HepG2 (cell line): ENCODE results near the gene NEBL. TPM values are rescaled to one million over a fixed set of nuclear protein-coding genes. Genes with fewer than 3 reads are reported as not detected.
A peak's percentile ranks its signal among the peaks of the same experiment; 100 is the strongest.

Experiments used
- ATAC-seq: fragments of 200-7000 bp; cut with Tn5 transposase; 3 replicates; pipeline ENCODE4 v1.9.1; 2020; ENCODE audit warnings: mild to moderate bottlenecking, moderate library complexity
- BruUV-seq: library from RNA; stranded (reverse); fragments of 400-500 nt; replicated peaks from 2 replicates; lab custom pipeline; 2021; lab: Mats Ljungman, UMichigan
- CTCF ChIA-PET: fragments of 300-600 bp; formaldehyde crosslinking; extraction: SDS; loops from one replicate; lab custom pipeline; 2021; ENCODE audit warnings: low total read pairs, inconsistent platforms, low intra/inter-chr PET ratio; lab: Yijun Ruan, JAX
- POLR2A ChIA-PET: fragments of 350-600 bp; sonication (Branson Sonifier 250); formaldehyde crosslinking; loops from one replicate; lab custom pipeline; 2020; ENCODE audit warnings: antibody characterized with exemption, inconsistent platforms; lab: Yijun Ruan, JAX
- DNase-seq: peaks from one replicate; pipeline ENCODE4 v3.0.0-alpha.2; 2015; ENCODE audit warnings: low spot score
- FAIRE-seq: peaks from 3 replicates; lab custom pipeline; 2011; peaks lifted over from hg19 to GRCh38; lab: Jason Lieb, UNC
- H2AFZ ChIP-seq: one replicate; pipeline ENCODE4 v1.6.1; 2011; ENCODE audit warnings: low read length, inconsistent platforms
- H3K27ac ChIP-seq: fragments of 300-600 bp; 3 replicates; pipeline ENCODE4 v1.8.0; 2011; ENCODE audit warnings: mixed run types, mild to moderate bottlenecking, mixed read lengths, low read length, inconsistent platforms; ENCODE audit not compliant: insufficient read depth; ENCODE audit errors: extremely low read length
- H3K27me3 ChIP-seq, 2 experiments: fragments of 200-600 bp in 1 of 2; 2 replicates in 1 of 2; 3 replicates in 1 of 2; pipeline versions ENCODE4 v1.6.0 to v1.8.0; 2011; ENCODE audit warnings: low read length in 2 of 2, mild to moderate bottlenecking in 2 of 2, moderate library complexity in 2 of 2, inconsistent platforms in 1 of 2; ENCODE audit not compliant: insufficient read depth in 2 of 2, control insufficient read depth in 1 of 2
- H3K36me3 ChIP-seq, 2 experiments: fragments of 200-600 bp in 1 of 2; replicated peaks in 1 of 2; 2 replicates in 1 of 2; 3 replicates in 1 of 2; pipeline versions ENCODE4 v1.5.1 to v1.8.0; 2011; ENCODE audit warnings: low read length in 2 of 2, inconsistent platforms in 1 of 2; ENCODE audit not compliant: insufficient read depth in 2 of 2, control insufficient read depth in 1 of 2
- H3K4me1 ChIP-seq: 2 replicates; pipeline ENCODE4 v1.5.1; 2012; ENCODE audit warnings: low read length, inconsistent platforms; ENCODE audit not compliant: insufficient read depth
- H3K4me2 ChIP-seq: 2 replicates; pipeline ENCODE4 v1.6.0; 2011; ENCODE audit warnings: low read depth, low read length, inconsistent platforms
- H3K4me3 ChIP-seq, 3 experiments: fragments of 200-600 bp in 1 of 3; sonication (generic), shearing (Covaris generic) in 1 of 3; replicated peaks in 1 of 3; 2 replicates each; pipeline ENCODE4 v1.5.1; 2011 to 2016; ENCODE audit warnings: low read length in 3 of 3, inconsistent platforms in 2 of 3, low read depth in 2 of 3, mild to moderate bottlenecking in 2 of 3, control low read depth in 1 of 3, mixed read lengths in 1 of 3; ENCODE audit not compliant: insufficient read depth in 1 of 3
- H3K79me2 ChIP-seq: one replicate; pipeline ENCODE4 v1.6.1; 2011; ENCODE audit warnings: low read length, inconsistent platforms; ENCODE audit not compliant: insufficient read depth
- H3K9ac ChIP-seq: 2 replicates; pipeline ENCODE4 v1.6.0; 2011; ENCODE audit warnings: mild to moderate bottlenecking, low read depth, low read length, inconsistent platforms; ENCODE audit not compliant: insufficient read depth
- H3K9me3 ChIP-seq: 2 replicates; pipeline ENCODE4 v1.5.1; 2012; ENCODE audit warnings: mild to moderate bottlenecking, low read length
- H4K20me1 ChIP-seq: 2 replicates; pipeline ENCODE4 v1.6.0; 2011; ENCODE audit warnings: inconsistent platforms, mild to moderate bottlenecking, low read length, moderate library complexity; ENCODE audit not compliant: insufficient read depth
- ADNP ChIP-seq: sonication (generic); formaldehyde crosslinking; IDR thresholded peaks from 2 replicates; pipeline ENCODE4 v1.4.0; 2020; ENCODE audit warnings: missing genetic modification reagents
- FOXK1 ChIP-seq: sonication (generic); formaldehyde crosslinking; IDR thresholded peaks from 2 replicates; pipeline ENCODE4 v1.4.0; 2020; ENCODE audit warnings: low read depth, missing genetic modification reagents, borderline replicate concordance
- GABPA ChIP-seq, 2 experiments: IDR thresholded peaks; 2 replicates each; pipeline ENCODE4 v1.6.1; 2011 to 2016; ENCODE audit warnings: low read depth in 2 of 2, low read length in 1 of 2, missing biosample characterization in 1 of 2, missing genetic modification characterization in 1 of 2
- LBX2 ChIP-seq: sonication (generic); formaldehyde crosslinking; IDR thresholded peaks from 2 replicates; pipeline ENCODE4 v1.5.0; 2020; ENCODE audit warnings: missing genetic modification reagents, mild to moderate bottlenecking, borderline replicate concordance
- NFE2 ChIP-seq: sonication (generic); formaldehyde crosslinking; IDR thresholded peaks from 2 replicates; pipeline ENCODE4 v1.4.0; 2020; ENCODE audit warnings: missing genetic modification reagents
- RBAK ChIP-seq: sonication (generic); formaldehyde crosslinking; IDR thresholded peaks from 2 replicates; pipeline ENCODE4 v1.5.1; 2020; ENCODE audit warnings: mild to moderate bottlenecking, missing genetic modification reagents
- STAG1 ChIP-seq: sonication (generic); formaldehyde crosslinking; IDR thresholded peaks from 2 replicates; pipeline ENCODE4 v1.4.0; 2020; ENCODE audit warnings: missing genetic modification reagents
- ZNF17 ChIP-seq: sonication (generic); formaldehyde crosslinking; IDR thresholded peaks from 2 replicates; pipeline ENCODE4 v1.5.0; 2020; ENCODE audit warnings: mild to moderate bottlenecking, missing genetic modification reagents
- ZNF33B ChIP-seq: sonication (generic); formaldehyde crosslinking; IDR thresholded peaks from 2 replicates; pipeline ENCODE4 v1.5.1; 2020; ENCODE audit warnings: mild to moderate bottlenecking, missing genetic modification reagents
- ZSCAN20 ChIP-seq: sonication (generic); formaldehyde crosslinking; IDR thresholded peaks from 2 replicates; pipeline ENCODE4 v1.4.0; 2020; ENCODE audit warnings: missing genetic modification reagents, mild to moderate bottlenecking, borderline replicate concordance
- WGBS: methylation state at CpG from one replicate; pipeline ENCODE4 v1.1.6; 2017; ENCODE audit warnings: low lambda C conversion rate; 5-methylcytosine and 5-hydroxymethylcytosine counted together
- in situ Hi-C: cut with HindIII; loops from 2 replicates; pipeline ENCODE4 v1.10.0; 2017; ENCODE audit warnings: low pct_unique_long_range_greater_than_20kb; ENCODE audit not compliant: extremely low pct_ligation_motif_present
- intact Hi-C: fragments of 100-400 bp; cut with micrococcal nuclease; formaldehyde crosslinking; loops from one replicate; pipeline ENCODE4 v1.10.0; 2022; ENCODE audit not compliant: unreplicated experiment
- polyA plus RNA-seq, 8 experiments: library from polyadenylated mRNA; depleted of rRNA in 3 of 8; stranded (reverse) in 7 of 8; unstranded in 1 of 8; fragments of >200 nt; fragmentation: Illumina TruSeq in 4 of 8; extraction: Trizol in 4 of 8; gene quantifications; 2 replicates each; pipeline versions ENCODE4 v1.2.1 to v1.2.3, GENCODE V29; 2011 to 2016; ENCODE audit warnings: low read depth in 4 of 8, missing spikeins in 1 of 8, mixed read lengths in 1 of 8; ENCODE audit not compliant: insufficient read depth in 1 of 8
- total RNA-seq, 5 experiments: library from RNA; depleted of rRNA; stranded (reverse); fragments of >200 nt; fragmentation: Illumina TruSeq; extraction: Trizol; gene quantifications; 2 replicates each; pipeline ENCODE4 v1.2.3, GENCODE V29; 2016; ENCODE audit warnings: low read depth in 1 of 5
- TF ChIP-seq, protein P1 (sequence below), 2 experiments: sonication (generic) in 1 of 2; formaldehyde crosslinking in 1 of 2; IDR thresholded peaks; 2 replicates each; pipeline versions ENCODE4 v1.4.0 to v1.6.1; 2018 to 2020; ENCODE audit warnings: missing genetic modification reagents in 2 of 2, borderline replicate concordance in 1 of 2, low read depth in 1 of 2, mild to moderate bottlenecking in 1 of 2, missing biosample characterization in 1 of 2
- TF ChIP-seq, protein P2 (sequence below): sonication (generic); formaldehyde crosslinking; IDR thresholded peaks from 2 replicates; pipeline ENCODE4 v1.5.0; 2020; ENCODE audit warnings: mild to moderate bottlenecking, missing genetic modification reagents, moderate library complexity

NEBL gene
- total and polyA plus RNA-seq, 2 of the 13 experiments (the other 11 are each of a cell fraction or from before 2014, with no cell fraction given): not detected

- no peak for FAIRE-seq
- BruUV-seq: no TSS peak
- WGBS: 6% methylated on average over 3 of the region's 3 CpGs
These were observed 128.3 kb downstream of the NEBL start for GRCh38 chr10:20768843-20769242.

GRCh38 chr10:20767028-20767427 lies 130.1 kb downstream of the NEBL start:
- no peak overlapping the region for H3K9ac ChIP-seq
- ChIA-PET POLR2A (no interaction called here), CTCF (no interaction called here)
- H3K4me3 ChIP-seq: no peak overlapping the region
- no peaks in the 10 kb centered on the region for H3K27me3 ChIP-seq
- no peaks in the 10 kb centered on the region for H3K79me2 ChIP-seq
- no peaks in the 10 kb centered on the region for H3K36me3 ChIP-seq
- WGBS: 3% methylated on average over 2 of the region's 2 CpGs
- DNase-seq: no peak
- no peaks in the 10 kb centered on the region for H3K9me3 ChIP-seq
- intact Hi-C loops (loop anchor here (5.0 kb wide), 1 partner anchor 950 kb away; the partner anchor contains the start of gene PLXDC2), in situ Hi-C loops (no loop called here)
- no peak overlapping the region for H3K4me2 ChIP-seq
- no peaks in the 10 kb centered on the region for H3K4me1 ChIP-seq
- H2AFZ ChIP-seq: no peak overlapping the region
- H4K20me1 ChIP-seq: no peaks in the 10 kb centered on the region
- ATAC-seq: no peak
- FAIRE-seq: no peak
- no peak overlapping the region for H3K27ac ChIP-seq
- BruUV-seq: no TSS peak
- TF ChIP-seq RBAK (CRISPR knock-in tag) (no peak), LBX2 (CRISPR knock-in tag) (no peak), GABPA (IDR thresholded peaks at IDR 0.05; ENCODE audit: low read depth, low read length) (no peak), GABPA (CRISPR knock-in tag; IDR thresholded peaks at IDR 0.05; ENCODE audit: low read depth) (no peak), ADNP (no peak), ZNF17 (CRISPR knock-in tag) (no peak), ZNF33B (CRISPR knock-in tag) (no peak)
- TF ChIP-seq, protein P1, sequence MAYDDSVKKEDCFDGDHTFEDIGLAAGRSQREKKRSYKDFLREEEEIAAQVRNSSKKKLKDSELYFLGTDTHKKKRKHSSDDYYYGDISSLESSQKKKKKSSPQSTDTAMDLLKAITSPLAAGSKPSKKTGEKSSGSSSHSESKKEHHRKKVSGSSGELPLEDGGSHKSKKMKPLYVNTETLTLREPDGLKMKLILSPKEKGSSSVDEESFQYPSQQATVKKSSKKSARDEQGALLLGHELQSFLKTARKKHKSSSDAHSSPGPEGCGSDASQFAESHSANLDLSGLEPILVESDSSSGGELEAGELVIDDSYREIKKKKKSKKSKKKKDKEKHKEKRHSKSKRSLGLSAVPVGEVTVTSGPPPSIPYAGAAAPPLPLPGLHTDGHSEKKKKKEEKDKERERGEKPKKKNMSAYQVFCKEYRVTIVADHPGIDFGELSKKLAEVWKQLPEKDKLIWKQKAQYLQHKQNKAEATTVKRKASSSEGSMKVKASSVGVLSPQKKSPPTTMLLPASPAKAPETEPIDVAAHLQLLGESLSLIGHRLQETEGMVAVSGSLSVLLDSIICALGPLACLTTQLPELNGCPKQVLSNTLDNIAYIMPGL (CRISPR knock-in tag; IDR thresholded peaks at IDR 0.05; ENCODE audit: borderline replicate concordance in 1 of 2, low read depth in 1 of 2): no peak

More at GRCh38 chr10:20768843-20769242, 128.3 kb downstream of the NEBL start:
- Histone ChIP-seq H3K27me3 (no peaks in the 10 kb centered on the region), H3K79me2 (no peaks in the 10 kb centered on the region), H3K4me2 (no peak overlapping the region), H3K4me1 (no peaks in the 10 kb centered on the region), H4K20me1 (no peaks in the 10 kb centered on the region), H3K9ac (no peak overlapping the region), H2AFZ (no peak overlapping the region), H3K9me3 (no peaks in the 10 kb centered on the region), H3K36me3 (no peaks in the 10 kb centered on the region), H3K27ac (no peak overlapping the region), H3K4me3 (no peak overlapping the region)
- DNase-seq (no peak), ATAC-seq (no peak)
- ChIA-PET POLR2A (no interaction called here), CTCF (no interaction called here)
- in situ Hi-C loops (no loop called here), intact Hi-C loops (loop anchor here (5.0 kb wide), 1 partner anchor 952 kb away; the partner anchor contains the start of gene PLXDC2)
- TF ChIP-seq, protein P2, sequence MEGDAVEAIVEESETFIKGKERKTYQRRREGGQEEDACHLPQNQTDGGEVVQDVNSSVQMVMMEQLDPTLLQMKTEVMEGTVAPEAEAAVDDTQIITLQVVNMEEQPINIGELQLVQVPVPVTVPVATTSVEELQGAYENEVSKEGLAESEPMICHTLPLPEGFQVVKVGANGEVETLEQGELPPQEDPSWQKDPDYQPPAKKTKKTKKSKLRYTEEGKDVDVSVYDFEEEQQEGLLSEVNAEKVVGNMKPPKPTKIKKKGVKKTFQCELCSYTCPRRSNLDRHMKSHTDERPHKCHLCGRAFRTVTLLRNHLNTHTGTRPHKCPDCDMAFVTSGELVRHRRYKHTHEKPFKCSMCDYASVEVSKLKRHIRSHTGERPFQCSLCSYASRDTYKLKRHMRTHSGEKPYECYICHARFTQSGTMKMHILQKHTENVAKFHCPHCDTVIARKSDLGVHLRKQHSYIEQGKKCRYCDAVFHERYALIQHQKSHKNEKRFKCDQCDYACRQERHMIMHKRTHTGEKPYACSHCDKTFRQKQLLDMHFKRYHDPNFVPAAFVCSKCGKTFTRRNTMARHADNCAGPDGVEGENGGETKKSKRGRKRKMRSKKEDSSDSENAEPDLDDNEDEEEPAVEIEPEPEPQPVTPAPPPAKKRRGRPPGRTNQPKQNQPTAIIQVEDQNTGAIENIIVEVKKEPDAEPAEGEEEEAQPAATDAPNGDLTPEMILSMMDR: 0 out of 2 replicates have a peak, but pooled peaks have one; percentile 9
- TF ChIP-seq NFE2: no peak
- no peak for TF ChIP-seq ZSCAN20 (CRISPR knock-in tag)
- no peak for TF ChIP-seq FOXK1 (CRISPR knock-in tag)
- TF ChIP-seq STAG1: peak; percentile 35
